Activated CD8-positive, alpha-beta T cell treated with anti-CD3 and anti-CD28 coated beads for 36 hours (primary cell): Measurements from ENCODE around the gene SH3PXD2B. TPM values are rescaled to one million over a fixed set of nuclear protein-coding genes. Genes with fewer than 3 reads are reported as not detected.
"Not testable (repeated sequence)": the region's sequence is repeated elsewhere in the genome, so short reads cannot be mapped to it uniquely, and the experiment has no call there.

Experiments used
- ATAC-seq: fragments of 200-7000 bp; cut with Tn5 transposase; one replicate; pipeline ENCODE4 v1.10.0; 2021; ENCODE audit warnings: mild to moderate bottlenecking, moderate library complexity
- CTCF ChIA-PET: fragments of 350-600 bp; sonication (Branson Sonifier 250); formaldehyde crosslinking; loops from one replicate; lab custom pipeline; 2021; ENCODE audit warnings: antibody characterized with exemption; lab: Charles Lee
- POLR2A ChIA-PET: fragments of 350-600 bp; sonication (Branson Sonifier 250); formaldehyde crosslinking; loops from one replicate; lab custom pipeline; 2021; ENCODE audit warnings: antibody characterized with exemption; lab: Charles Lee
- DNase-seq: peaks from one replicate; pipeline ENCODE4 v3.0.0-alpha.2; 2020
- H3K27ac Mint-ChIP-seq: one replicate; pipeline ENCODE4 v1.8.0; 2021; ENCODE audit warnings: mild to moderate bottlenecking, mixed read lengths
- H3K27me3 Mint-ChIP-seq: one replicate; pipeline ENCODE4 v1.8.0; 2021; ENCODE audit warnings: mixed read lengths
- H3K36me3 Mint-ChIP-seq: one replicate; pipeline ENCODE4 v1.8.0; 2021; ENCODE audit warnings: low read depth, mixed read lengths
- H3K4me1 Mint-ChIP-seq: one replicate; pipeline ENCODE4 v1.8.0; 2021; ENCODE audit warnings: low read depth, mixed read lengths
- H3K4me3 Mint-ChIP-seq: one replicate; pipeline ENCODE4 v1.8.0; 2021; ENCODE audit warnings: mild to moderate bottlenecking, moderate library complexity, mixed read lengths
- H3K9me3 Mint-ChIP-seq: one replicate; pipeline ENCODE4 v1.8.0; 2021; ENCODE audit warnings: mixed read lengths
- CTCF ChIP-seq: fragments of 200-600 bp; IDR thresholded peaks from one replicate; pipeline ENCODE4 v1.8.0; 2022; ENCODE audit warnings: antibody characterized with exemption, mild to moderate bottlenecking
- intact Hi-C: fragments of 100-400 bp; cut with micrococcal nuclease; formaldehyde crosslinking; loops from one replicate; pipeline ENCODE4 v1.10.0; 2022
- total RNA-seq, 2 experiments: library from RNA; stranded (reverse); gene quantifications; one replicate each; pipeline ENCODE4 v1.2.3, GENCODE V29; 2021

Gene SH3PXD2B
- total RNA-seq, 2 experiments from 2014 or later = 0.38 to 0.47 TPM

- no peak for TF ChIP-seq CTCF
- CTCF ChIA-PET = interaction anchor here (0.9 to 1.1 kb wide), 2 partner anchors 39 kb away, joined by 4 read pairs; no protein-coding TSS in a partner anchor
- ATAC-seq = peak; percentile 21
- Mint-ChIP-seq H3K4me1 (peaks cover 25% of the 10 kb centered on the region), H3K9me3 (no peaks in the 10 kb centered on the region), H3K4me3 (no peak overlapping the region), H3K27me3 (peaks cover 9% of the 10 kb centered on the region), H3K36me3 (no peaks in the 10 kb centered on the region), H3K27ac (no peak overlapping the region)
- intact Hi-C loops = no loop called here
- POLR2A ChIA-PET = no interaction called here
- DNase-seq = peak; percentile 39
Measured at GRCh38 chr5:172412724-172413286, 41.5 kb downstream of the SH3PXD2B start.

GRCh38 chr5:172411484-172412072 lies 42.7 kb downstream of the SH3PXD2B start:
- Mint-ChIP-seq H3K4me3 (no peak overlapping the region), H3K27me3 (peaks cover 12% of the 10 kb centered on the region), H3K9me3 (no peaks in the 10 kb centered on the region), H3K36me3 (no peaks in the 10 kb centered on the region), H3K4me1 (peaks cover 25% of the 10 kb centered on the region), H3K27ac (no peak overlapping the region)
- POLR2A ChIA-PET = interaction anchor here (0.6 kb wide), 1 partner anchor 26 kb away, joined by 3 read pairs; no protein-coding TSS in a partner anchor
- DNase-seq = peak; percentile 74
- intact Hi-C loops = no loop called here
- CTCF ChIA-PET = interaction anchor here (1.5 kb wide), 1 partner anchor 40 kb away, joined by 4 read pairs; no protein-coding TSS in a partner anchor
- peak; percentile 88 for ATAC-seq
- no peak for TF ChIP-seq CTCF

GRCh38 chr5:172410662-172411483 lies 43.5 kb downstream of the SH3PXD2B start:
- H3K27ac Mint-ChIP-seq = no peak overlapping the region
- ChIA-PET POLR2A (interaction anchor here (0.6 kb wide), 1 partner anchor 25 kb away, joined by 3 read pairs; no protein-coding TSS in a partner anchor), CTCF (interaction anchor here (1.5 kb wide), 1 partner anchor 41 kb away, joined by 4 read pairs; no protein-coding TSS in a partner anchor)
- no peak for DNase-seq
- no peaks in the 10 kb centered on the region for H3K9me3 Mint-ChIP-seq
- H3K4me1 Mint-ChIP-seq = peaks cover 25% of the 10 kb centered on the region
- peaks cover 14% of the 10 kb centered on the region for H3K27me3 Mint-ChIP-seq
- no peak overlapping the region for H3K4me3 Mint-ChIP-seq
- intact Hi-C loops = no loop called here
- TF ChIP-seq CTCF = no peak
- H3K36me3 Mint-ChIP-seq = no peaks in the 10 kb centered on the region
- ATAC-seq = no peak

- Mint-ChIP-seq H3K27me3 (peaks cover 14% of the 10 kb centered on the region), H3K36me3 (no peaks in the 10 kb centered on the region), H3K27ac (peak overlapping the region; percentile 10), H3K9me3 (no peaks in the 10 kb centered on the region), H3K4me1 (peaks cover 25% of the 10 kb centered on the region), H3K4me3 (no peak overlapping the region)
- peak; percentile 39 for DNase-seq
- TF ChIP-seq CTCF = no peak
- CTCF ChIA-PET = interaction anchor here (1.0 to 1.5 kb wide), 2 partner anchors 42 to 305 kb away, joined by 3 to 4 read pairs; no protein-coding TSS in a partner anchor
- intact Hi-C loops = no loop called here
- POLR2A ChIA-PET = no interaction called here
- ATAC-seq = peak; percentile 49
Measured at GRCh38 chr5:172410160-172410559, 44.2 kb downstream of the SH3PXD2B start.

GRCh38 chr5:172409477-172409876 lies 44.8 kb downstream of the SH3PXD2B start:
- H3K36me3 Mint-ChIP-seq, H3K9me3 Mint-ChIP-seq, intact Hi-C loops, POLR2A ChIA-PET, DNase-seq, H3K27ac Mint-ChIP-seq, ATAC-seq, H3K4me3 Mint-ChIP-seq: not testable (repeated sequence)
- H3K27me3 Mint-ChIP-seq = peaks cover 14% of the 10 kb centered on the region
- peaks cover 25% of the 10 kb centered on the region for H3K4me1 Mint-ChIP-seq
- CTCF ChIA-PET = interaction anchor here (1.0 kb wide), 1 partner anchor 305 kb away, joined by 3 read pairs; no protein-coding TSS in a partner anchor
